ENCODE measurements around the gene BCL2L15.

DNA sequence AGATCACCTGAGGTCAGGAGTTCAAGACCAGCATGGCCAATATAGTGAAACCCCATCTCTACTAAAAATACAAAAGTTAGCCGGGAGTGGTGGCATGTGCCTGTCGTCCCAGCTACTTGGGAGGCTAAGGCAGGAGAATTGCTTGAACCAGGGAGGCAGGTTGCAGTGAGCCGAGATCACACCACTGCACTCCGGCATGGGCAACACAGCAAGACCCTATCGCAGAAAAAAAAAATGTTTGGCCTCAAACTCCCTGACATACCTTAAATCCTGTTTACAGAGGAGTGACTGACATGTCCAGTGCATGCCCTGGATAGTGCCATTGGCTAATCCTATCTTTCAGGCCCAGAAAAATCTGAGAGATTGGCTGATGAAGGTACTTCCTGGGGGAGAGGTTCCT lies 29.6 kb upstream of the BCL2L15 start:
- TF ChIP-seq POLR2AphosphoS5 (IDR thresholded peaks at IDR 0.05; ENCODE audit: low read depth, low read length), result no peak
- no peak for TF ChIP-seq POLR2A (IDR thresholded peaks at IDR 0.05; ENCODE audit: low read depth, low read length)
- no peak for TF ChIP-seq TAF1 (IDR thresholded peaks at IDR 0.05; ENCODE audit: borderline replicate concordance, low read depth, low read length)
